Measurements from ENCODE around the gene WNT7B. TPM values are rescaled to one million over a fixed set of nuclear protein-coding genes. Genes with fewer than 3 reads are reported as not detected.
A peak's percentile ranks its signal among the peaks of the same experiment; 100 is the strongest.

The WNT7B gene
- total RNA-seq, 1 donor from 2014 or later: not detected

DNA sequence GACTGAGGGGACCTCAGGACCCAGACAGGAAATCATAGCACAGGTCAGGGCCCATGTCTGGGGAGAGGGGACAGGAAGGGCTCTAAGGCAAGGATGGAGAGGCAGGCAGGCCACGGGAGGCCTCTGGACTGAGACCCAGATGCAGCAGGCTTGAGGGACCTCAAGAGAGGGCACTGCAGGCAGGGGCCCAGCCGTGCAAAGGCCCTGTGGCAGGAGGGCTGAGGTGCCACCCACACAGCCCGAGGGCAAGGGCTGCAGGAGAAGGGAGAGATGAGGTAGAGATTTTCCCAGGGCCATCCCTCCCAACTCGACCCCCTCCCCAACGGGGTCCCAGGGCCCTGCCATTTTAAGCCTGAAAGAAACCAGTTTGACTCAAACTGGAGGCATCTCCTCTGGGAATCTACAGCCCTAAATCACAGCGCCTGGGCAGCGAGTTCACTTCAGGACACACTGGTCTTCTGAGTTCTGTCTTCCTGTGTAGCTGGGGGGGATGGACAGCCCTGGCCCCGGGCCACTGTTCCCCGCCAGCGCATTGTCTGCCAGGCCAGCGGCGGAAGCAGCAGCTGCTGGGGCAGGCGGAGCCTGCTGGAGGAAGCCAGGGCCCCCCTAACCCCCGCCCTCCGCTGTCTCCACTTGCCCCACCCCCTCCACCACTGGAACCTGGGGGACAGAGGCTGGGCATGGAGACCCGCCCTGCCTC is 20.3 kb upstream of the WNT7B start:
- Mint-ChIP-seq H3K27ac (no peak overlapping the region), H3K36me3 (ENCODE audit: low read depth) (no peaks in the 10 kb centered on the region), H3K4me1 (ENCODE audit: low read depth) (no peaks in the 10 kb centered on the region), H3K27me3 (ENCODE audit: low read depth) (peaks cover 3% of the 10 kb centered on the region), H3K9me3 (no peaks in the 10 kb centered on the region), H3K4me3 (ENCODE audit: low read depth) (no peak overlapping the region)
- intact Hi-C loops (cut with micrococcal nuclease): no loop called here
- DNase-seq (ENCODE audit: low spot score): no peak

DNA sequence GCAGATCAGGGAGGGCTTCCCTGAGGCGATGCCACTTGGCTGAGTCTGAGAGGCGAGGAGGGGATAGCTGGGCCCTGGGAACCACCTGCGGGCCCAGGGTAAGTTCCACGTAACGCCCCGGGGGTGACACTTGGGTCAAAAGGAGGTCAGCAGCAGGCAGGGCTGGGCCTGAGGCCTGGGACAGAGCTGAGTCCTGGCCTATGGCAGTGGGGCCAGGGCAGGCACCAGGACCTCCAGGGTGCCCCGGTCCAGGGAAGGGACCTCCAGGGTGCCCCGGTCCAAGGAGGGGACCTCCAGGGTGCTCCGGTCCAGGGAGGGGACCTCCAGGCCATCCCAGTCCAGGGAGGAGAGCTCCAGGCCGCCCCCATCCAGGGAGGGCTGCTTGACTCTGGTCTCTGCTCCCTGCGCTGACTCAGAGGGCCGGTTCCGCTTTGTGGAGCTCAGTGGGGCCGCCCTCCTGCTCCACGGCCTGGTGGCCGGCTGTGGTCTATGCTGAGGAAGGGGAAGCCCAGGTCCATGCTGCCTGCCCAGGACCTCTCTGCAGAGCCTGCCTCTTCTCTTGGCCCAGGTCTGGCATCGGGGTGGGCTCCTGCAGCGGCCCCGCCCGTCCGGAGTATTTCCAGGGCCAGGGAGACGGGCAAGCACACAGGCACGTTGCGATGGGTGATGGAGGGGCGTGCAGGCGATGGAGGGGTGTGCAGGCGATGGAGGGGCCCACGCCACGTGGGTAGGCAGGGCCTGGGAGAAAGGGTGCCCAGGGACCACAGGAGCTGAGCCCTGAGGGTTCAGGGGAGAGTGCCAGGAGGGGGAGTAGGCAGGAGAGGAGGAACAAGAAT is 19.5 kb upstream of the WNT7B start:
- intact Hi-C loops (cut with micrococcal nuclease): no loop called here
- Mint-ChIP-seq H3K27ac (no peak overlapping the region), H3K4me3 (ENCODE audit: low read depth) (no peak overlapping the region), H3K4me1 (ENCODE audit: low read depth) (no peaks in the 10 kb centered on the region), H3K36me3 (ENCODE audit: low read depth) (no peaks in the 10 kb centered on the region), H3K9me3 (no peaks in the 10 kb centered on the region), H3K27me3 (ENCODE audit: low read depth) (peaks cover 3% of the 10 kb centered on the region)
- no peak for DNase-seq (ENCODE audit: low spot score)

DNA sequence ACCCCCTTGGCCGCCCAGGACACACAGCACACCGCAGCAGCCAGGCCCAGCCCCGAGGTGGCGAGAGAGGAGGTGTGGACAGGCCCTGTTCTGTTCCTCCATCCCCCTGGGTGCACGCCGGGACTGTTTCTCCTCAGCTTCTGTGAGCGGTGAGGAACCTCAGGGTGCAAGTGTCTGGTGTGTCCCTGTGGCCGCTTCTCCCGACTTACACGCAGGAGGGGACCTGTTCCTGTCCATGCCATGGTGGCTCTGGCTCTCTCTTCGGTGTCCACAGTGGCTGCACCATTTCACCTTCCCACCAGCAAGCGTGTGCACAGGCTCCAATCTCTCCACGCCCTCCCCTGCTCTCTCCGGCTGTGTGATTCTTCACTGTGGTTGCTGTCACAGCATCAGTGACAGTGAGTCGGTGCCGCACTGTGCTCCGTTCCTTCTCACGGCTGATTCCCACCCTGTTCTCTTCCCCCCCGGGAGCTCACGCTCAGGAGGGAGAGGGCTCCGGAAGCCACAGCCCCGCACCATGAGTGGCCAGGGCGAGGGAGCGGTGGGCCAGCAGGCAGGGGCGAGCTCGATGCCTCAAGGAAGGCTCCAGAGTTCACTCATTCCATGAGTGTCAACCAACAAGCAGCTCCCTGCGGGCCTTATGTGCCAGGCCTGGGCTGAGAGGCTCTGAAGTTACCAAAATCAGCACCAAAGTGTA is 18.6 kb upstream of the WNT7B start:
- H3K27ac Mint-ChIP-seq: no peak overlapping the region
- intact Hi-C loops (cut with micrococcal nuclease): no loop called here
- H3K27me3 Mint-ChIP-seq (ENCODE audit: low read depth): peaks cover 3% of the 10 kb centered on the region
- no peaks in the 10 kb centered on the region for H3K9me3 Mint-ChIP-seq
- no peak overlapping the region for H3K4me3 Mint-ChIP-seq (ENCODE audit: low read depth)
- H3K4me1 Mint-ChIP-seq (ENCODE audit: low read depth): no peaks in the 10 kb centered on the region
- no peaks in the 10 kb centered on the region for H3K36me3 Mint-ChIP-seq (ENCODE audit: low read depth)
- DNase-seq (ENCODE audit: low spot score): no peak

DNA sequence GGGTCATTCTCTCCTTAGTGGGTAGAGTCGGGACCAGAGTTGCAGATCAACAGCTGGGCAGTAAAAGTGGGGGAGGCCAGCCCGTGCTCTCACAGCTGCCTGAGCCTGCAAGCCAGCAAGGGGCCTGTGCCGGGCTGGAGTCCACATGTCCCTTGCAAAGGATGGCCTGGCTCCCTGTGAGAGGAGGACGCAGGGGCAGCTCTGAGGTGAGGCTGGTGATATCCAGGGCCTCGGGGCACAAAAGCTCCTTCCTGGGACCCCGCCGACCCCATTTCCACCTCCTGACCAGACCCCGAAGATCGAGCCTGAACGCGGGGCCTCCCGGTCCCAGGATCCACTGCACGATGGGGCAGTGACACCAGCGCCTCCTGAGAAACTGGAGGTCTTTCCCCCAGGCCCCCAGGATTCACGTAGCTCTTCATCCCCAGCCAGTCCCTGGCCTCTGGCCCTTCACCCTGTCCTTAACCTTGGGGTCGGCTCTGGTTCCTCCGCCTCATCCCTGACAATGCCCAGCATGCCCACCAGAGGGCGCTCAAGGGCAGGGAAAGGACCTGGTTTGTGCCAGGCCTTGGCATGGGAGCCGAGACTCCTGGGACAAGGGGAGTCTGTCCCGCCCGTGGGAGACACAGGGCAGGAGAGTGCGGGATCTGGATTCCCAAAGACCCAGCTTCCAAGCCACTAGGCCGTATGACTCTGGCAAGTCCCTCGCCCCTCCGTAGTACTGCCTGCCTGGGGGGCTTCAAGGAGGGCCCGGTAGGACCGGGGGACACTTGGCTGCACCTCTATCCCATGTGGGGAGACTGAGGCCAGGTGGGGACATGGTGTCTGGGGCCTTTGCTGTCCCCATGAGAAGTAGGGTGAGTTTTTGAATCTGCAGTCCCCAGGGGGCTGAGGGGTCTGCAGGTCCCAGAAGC is 17.8 kb upstream of the WNT7B start:
- Mint-ChIP-seq H3K9me3 (no peaks in the 10 kb centered on the region), H3K27ac (no peak overlapping the region), H3K4me3 (ENCODE audit: low read depth) (no peak overlapping the region), H3K36me3 (ENCODE audit: low read depth) (no peaks in the 10 kb centered on the region), H3K27me3 (ENCODE audit: low read depth) (peaks cover 3% of the 10 kb centered on the region), H3K4me1 (ENCODE audit: low read depth) (no peaks in the 10 kb centered on the region)
- DNase-seq (ENCODE audit: low spot score): peak; percentile 56
- intact Hi-C loops (cut with micrococcal nuclease): no loop called here

DNA sequence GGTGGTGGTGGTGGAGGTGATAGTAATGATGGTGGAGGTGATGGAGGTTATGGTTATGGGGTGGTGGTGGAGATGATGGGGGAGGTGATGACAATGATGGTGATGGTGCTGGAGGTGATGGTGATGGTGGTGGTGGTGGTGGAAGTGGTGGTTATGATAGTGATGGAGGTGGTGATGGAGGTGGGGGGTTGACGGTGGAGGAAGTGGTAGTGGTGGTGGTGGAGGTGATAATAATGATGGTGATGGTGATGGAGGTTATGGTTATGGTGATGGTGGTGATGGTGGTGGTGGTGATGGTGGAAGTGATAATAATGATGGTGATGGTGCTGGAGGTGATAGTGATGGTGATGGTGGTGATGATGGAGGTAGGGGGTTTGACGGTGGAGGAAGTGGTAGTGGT is 16.9 kb upstream of the WNT7B start:
- Mint-ChIP-seq H3K27ac (no peak overlapping the region), H3K36me3 (ENCODE audit: low read depth) (no peaks in the 10 kb centered on the region), H3K4me3 (ENCODE audit: low read depth) (no peak overlapping the region), H3K9me3 (no peaks in the 10 kb centered on the region), H3K27me3 (ENCODE audit: low read depth) (peaks cover 3% of the 10 kb centered on the region), H3K4me1 (ENCODE audit: low read depth) (no peaks in the 10 kb centered on the region)
- intact Hi-C loops (cut with micrococcal nuclease): no loop called here
- DNase-seq (ENCODE audit: low spot score): no peak

DNA sequence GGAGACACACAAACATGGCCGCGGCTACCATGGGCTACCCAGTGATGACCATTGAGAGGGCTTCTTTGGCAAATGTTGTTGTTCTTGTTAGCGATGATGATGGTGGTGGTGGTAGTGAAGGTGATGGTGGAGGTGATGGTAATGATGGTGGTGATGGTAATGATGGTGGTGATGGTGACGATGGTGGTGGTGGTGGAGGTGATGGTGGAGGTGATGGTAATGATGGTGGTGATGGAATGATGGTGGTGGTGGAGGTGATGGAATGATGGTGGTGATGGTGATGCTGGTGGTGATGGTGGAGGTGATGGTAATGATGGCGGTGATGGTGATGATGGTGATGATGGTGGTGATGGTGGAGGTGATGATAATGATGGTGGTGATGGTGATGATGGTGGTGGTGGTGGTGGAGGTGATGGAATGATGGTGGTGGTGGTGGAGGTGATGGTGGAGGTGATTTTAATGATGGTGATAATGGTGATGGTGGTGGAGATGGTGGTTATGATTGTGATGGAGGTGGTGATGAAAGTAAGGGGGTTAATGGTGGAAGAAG is 16.3 kb upstream of the WNT7B start:
- no peak for DNase-seq (ENCODE audit: low spot score)
- intact Hi-C loops (cut with micrococcal nuclease): no loop called here
- Mint-ChIP-seq H3K9me3 (no peaks in the 10 kb centered on the region), H3K4me1 (ENCODE audit: low read depth) (no peaks in the 10 kb centered on the region), H3K4me3 (ENCODE audit: low read depth) (no peak overlapping the region), H3K27me3 (ENCODE audit: low read depth) (peaks cover 1% of the 10 kb centered on the region), H3K36me3 (ENCODE audit: low read depth) (no peaks in the 10 kb centered on the region), H3K27ac (no peak overlapping the region)

DNA sequence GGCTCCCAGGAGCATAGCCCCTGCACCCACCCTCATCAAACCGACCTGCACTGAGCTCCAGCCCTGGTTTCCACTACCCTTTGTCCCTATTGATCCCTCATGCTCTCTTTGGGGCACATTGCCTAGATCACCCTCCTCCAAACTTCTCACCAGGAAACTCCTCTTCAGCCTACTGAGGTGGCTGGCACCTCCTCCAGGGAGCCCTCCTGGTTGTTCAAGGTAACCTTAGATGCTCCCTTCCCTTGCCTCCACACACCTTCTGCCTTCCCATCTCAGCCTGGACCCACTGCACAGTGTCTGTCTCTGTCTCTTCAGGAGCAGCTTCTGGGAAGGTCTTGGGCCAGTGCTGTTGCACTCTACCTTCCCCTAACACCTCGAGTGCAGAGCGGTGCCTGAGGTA is 15.8 kb upstream of the WNT7B start:
- H3K4me3 Mint-ChIP-seq (ENCODE audit: low read depth): no peak overlapping the region
- no peak overlapping the region for H3K27ac Mint-ChIP-seq
- H3K36me3 Mint-ChIP-seq (ENCODE audit: low read depth): no peaks in the 10 kb centered on the region
- peaks cover 1% of the 10 kb centered on the region for H3K27me3 Mint-ChIP-seq (ENCODE audit: low read depth)
- H3K9me3 Mint-ChIP-seq: no peaks in the 10 kb centered on the region
- H3K4me1 Mint-ChIP-seq (ENCODE audit: low read depth): no peaks in the 10 kb centered on the region
- DNase-seq (ENCODE audit: low spot score): no peak
- intact Hi-C loops (cut with micrococcal nuclease): no loop called here

DNA sequence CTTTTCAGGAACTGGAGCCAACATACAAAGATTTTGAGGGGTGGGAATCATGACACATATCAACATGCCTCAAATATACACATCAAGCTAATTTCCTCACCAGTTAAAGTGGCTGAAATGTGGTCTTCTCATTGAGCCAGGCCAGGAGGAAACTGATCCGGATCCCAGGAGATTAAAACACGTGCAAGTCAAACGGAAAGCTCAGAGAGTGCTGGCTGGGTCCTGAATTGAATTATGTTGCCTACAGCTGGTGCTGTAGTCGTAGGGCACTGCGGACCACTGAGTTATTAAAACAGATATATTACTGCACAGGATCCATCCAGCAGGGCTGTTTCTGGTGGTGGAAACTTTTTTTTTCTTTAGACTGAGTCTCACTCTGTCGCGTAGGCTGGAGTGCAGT is 14.1 kb upstream of the WNT7B start:
- intact Hi-C loops (cut with micrococcal nuclease): no loop called here
- Mint-ChIP-seq H3K27ac (no peak overlapping the region), H3K4me3 (ENCODE audit: low read depth) (no peak overlapping the region), H3K4me1 (ENCODE audit: low read depth) (no peaks in the 10 kb centered on the region), H3K27me3 (ENCODE audit: low read depth) (peaks cover 3% of the 10 kb centered on the region), H3K36me3 (ENCODE audit: low read depth) (no peaks in the 10 kb centered on the region), H3K9me3 (no peaks in the 10 kb centered on the region)
- DNase-seq (ENCODE audit: low spot score): no peak

DNA sequence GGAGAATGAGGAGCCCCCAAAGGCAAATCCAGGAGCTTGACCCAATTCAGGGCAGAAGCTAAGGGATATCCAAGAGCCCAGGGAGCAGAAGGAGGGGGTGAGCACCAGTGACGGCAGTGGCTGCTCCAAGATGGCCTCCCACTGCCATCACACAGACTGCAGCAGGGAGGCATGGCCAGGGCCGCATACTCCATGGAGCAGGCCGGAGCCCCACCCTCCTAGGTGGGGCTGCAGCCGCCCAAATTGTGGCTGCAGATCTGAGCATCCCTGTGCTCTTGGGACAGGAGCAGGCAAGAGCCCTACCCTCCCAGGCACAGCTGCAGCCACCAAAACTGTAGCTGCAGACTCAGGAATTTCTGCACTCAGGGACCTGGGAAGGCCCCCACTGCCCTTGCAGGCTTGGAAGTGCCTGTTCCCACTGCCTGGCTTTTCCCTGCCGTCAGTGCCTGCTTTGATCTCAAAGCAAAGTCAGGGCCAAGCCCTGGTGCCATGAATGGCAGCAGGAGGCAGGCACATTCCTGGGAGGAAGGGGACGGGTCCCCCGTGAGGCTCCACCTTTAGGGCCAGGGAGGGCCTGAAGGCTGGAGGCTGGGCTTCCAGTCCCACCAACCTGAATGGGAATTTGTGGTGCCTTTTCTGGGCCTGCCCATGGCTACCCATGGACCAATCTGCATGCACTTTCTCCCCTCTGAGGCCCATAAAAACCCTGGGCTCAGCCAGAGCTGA is 10.3 kb upstream of the WNT7B start:
- H3K27ac Mint-ChIP-seq: no peak overlapping the region
- DNase-seq (ENCODE audit: low spot score): no peak
- H3K36me3 Mint-ChIP-seq (ENCODE audit: low read depth): no peaks in the 10 kb centered on the region
- H3K4me3 Mint-ChIP-seq (ENCODE audit: low read depth): no peak overlapping the region
- H3K4me1 Mint-ChIP-seq (ENCODE audit: low read depth): no peaks in the 10 kb centered on the region
- H3K9me3 Mint-ChIP-seq: no peaks in the 10 kb centered on the region
- H3K27me3 Mint-ChIP-seq (ENCODE audit: low read depth): peaks cover 2% of the 10 kb centered on the region
- intact Hi-C loops (cut with micrococcal nuclease): no loop called here

DNA sequence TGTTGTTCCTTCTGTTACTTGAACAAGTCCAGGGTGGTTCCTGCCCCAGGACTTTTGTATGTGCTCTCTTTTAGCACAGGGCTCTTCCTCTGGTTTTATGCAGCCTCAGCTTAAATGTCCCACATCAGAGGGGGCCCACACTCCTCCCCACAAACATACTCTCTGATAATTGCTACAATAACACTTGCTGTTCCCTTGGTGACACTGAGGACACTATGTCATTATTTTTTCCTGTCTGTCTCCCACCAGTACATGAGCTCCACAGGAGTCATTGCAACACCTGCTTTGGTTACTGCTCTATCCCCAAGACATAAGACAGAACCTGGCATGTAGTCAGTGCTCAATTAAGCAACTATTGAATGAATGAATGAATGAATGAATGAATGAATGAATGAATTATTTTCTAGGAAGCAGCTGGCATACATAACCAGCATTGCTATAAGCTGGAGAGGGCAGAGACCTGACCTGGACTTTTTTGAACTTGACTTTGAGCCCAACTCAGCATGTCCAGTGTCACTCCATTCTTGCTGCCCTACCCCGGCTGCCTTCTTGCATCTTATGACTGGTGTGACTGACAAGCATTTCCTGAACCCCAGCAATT is 7.5 kb upstream of the WNT7B start:
- H3K9me3 Mint-ChIP-seq: no peaks in the 10 kb centered on the region
- H3K4me1 Mint-ChIP-seq (ENCODE audit: low read depth): no peaks in the 10 kb centered on the region
- H3K36me3 Mint-ChIP-seq (ENCODE audit: low read depth): no peaks in the 10 kb centered on the region
- intact Hi-C loops (cut with micrococcal nuclease): no loop called here
- no peak for DNase-seq (ENCODE audit: low spot score)
- no peak overlapping the region for H3K4me3 Mint-ChIP-seq (ENCODE audit: low read depth)
- no peak overlapping the region for H3K27ac Mint-ChIP-seq
- H3K27me3 Mint-ChIP-seq (ENCODE audit: low read depth): peaks cover 2% of the 10 kb centered on the region

DNA sequence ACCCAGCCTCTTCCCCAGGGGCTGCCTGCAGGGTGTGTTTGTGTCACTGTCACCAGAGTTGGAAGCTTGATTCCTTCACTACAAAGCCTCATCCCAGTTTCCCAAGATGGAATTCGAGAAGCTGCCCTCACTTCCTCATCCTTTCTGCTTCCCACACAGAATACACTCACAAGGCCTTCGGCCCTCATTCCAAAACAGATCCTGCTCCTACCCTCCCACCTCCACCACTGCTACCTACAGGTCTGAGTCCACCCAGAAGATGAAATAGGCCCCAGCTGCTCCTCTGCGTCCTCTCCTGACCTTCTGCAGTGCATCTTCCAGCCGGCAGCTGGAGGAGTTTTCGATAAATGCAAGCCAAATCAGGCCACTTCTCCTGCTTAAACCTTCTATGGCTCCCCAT is 6.8 kb upstream of the WNT7B start:
- Mint-ChIP-seq H3K9me3 (no peaks in the 10 kb centered on the region), H3K27ac (no peak overlapping the region), H3K4me1 (ENCODE audit: low read depth) (no peaks in the 10 kb centered on the region), H3K27me3 (ENCODE audit: low read depth) (peaks cover 2% of the 10 kb centered on the region), H3K36me3 (ENCODE audit: low read depth) (no peaks in the 10 kb centered on the region), H3K4me3 (ENCODE audit: low read depth) (no peak overlapping the region)
- DNase-seq (ENCODE audit: low spot score): no peak
- intact Hi-C loops (cut with micrococcal nuclease): no loop called here
